Esophagus muscularis mucosa (tissue), 4 donors: ENCODE data around the gene DSC3. TPM values are rescaled to one million over a fixed set of nuclear protein-coding genes. Genes with fewer than 3 reads are reported as not detected.
"Not testable (repeated sequence)": the region's sequence is repeated elsewhere in the genome, so short reads cannot be mapped to it uniquely, and the experiment has no call there.

Experiments used
- DNase-seq: peaks from one replicate; pipeline ENCODE4 v3.0.0-alpha.2; 2017; ENCODE audit errors: extremely low spot score
- H3K27ac ChIP-seq, 4 donors: fragments of 200-600 bp; sonication (generic); replicated peaks in 1 of 4; 1 replicate in 3 of 4; 2 replicates in 1 of 4; pipeline ENCODE4 v1.5.1; 2016 to 2019; ENCODE audit warnings: mild to moderate bottlenecking in 1 of 4
- H3K27me3 ChIP-seq, 4 donors: fragments of 200-600 bp; sonication (generic); one replicate each; pipeline versions ENCODE4 v1.5.1 to v1.6.0; 2016 to 2019
- H3K36me3 ChIP-seq, 4 donors: fragments of 200-600 bp; sonication (generic); one replicate each; pipeline ENCODE4 v1.5.1; 2016 to 2019
- H3K4me1 ChIP-seq, 4 donors: fragments of 200-600 bp; sonication (generic); one replicate each; pipeline ENCODE4 v1.5.1; 2016 to 2019
- H3K4me3 ChIP-seq, 4 donors: fragments of 200-600 bp; sonication (generic); 1 replicate in 2 of 4; 2 replicates in 2 of 4; pipeline ENCODE4 v1.5.1; 2016 to 2019; ENCODE audit warnings: mild to moderate bottlenecking in 4 of 4, moderate library complexity in 1 of 4
- H3K9me3 ChIP-seq, 4 donors: fragments of 200-600 bp; sonication (generic); 1 replicate in 3 of 4; 2 replicates in 1 of 4; pipeline ENCODE4 v1.5.1; 2016 to 2019
- EP300 ChIP-seq: sonication (generic); formaldehyde crosslinking; IDR thresholded peaks from one replicate; pipeline ENCODE4 v1.6.1; 2017; ENCODE audit warnings: antibody characterized with exemption
- POLR2A ChIP-seq: fragments of 450-650 bp; IDR thresholded peaks from one replicate; pipeline ENCODE4 v1.6.1; 2017; ENCODE audit warnings: antibody characterized with exemption, moderate library complexity, mild to moderate bottlenecking, low read depth
- POLR2AphosphoS5 ChIP-seq, 2 donors: sonication (generic); formaldehyde crosslinking; IDR thresholded peaks; one replicate each; pipeline ENCODE4 v1.6.1; 2017; ENCODE audit warnings: antibody characterized with exemption in 2 of 2
- WGBS: methylation state at CpG from one replicate; pipeline ENCODE4 v1.1.5; 2018; 5-methylcytosine and 5-hydroxymethylcytosine counted together
- intact Hi-C: fragments of 100-400 bp; cut with DNase I; formaldehyde crosslinking; loops from one replicate; pipeline ENCODE4 v1.15.1; 2023
- total RNA-seq, 4 donors: library from RNA; depleted of rRNA; stranded (reverse); fragments of >200 nt; gene quantifications; one replicate each; pipeline versions ENCODE4 v1.1.0 to v1.2.1, GENCODE V29; 2016
- TF ChIP-seq, protein P1 (sequence below), 3 experiments: fragments of 200-600 bp in 2 of 3; fragments of 450-650 bp in 1 of 3; sonication (generic) in 2 of 3; IDR thresholded peaks; one replicate each; pipeline ENCODE4 v1.5.1; 2017 to 2019; ENCODE audit warnings: antibody characterized with exemption in 3 of 3, mild to moderate bottlenecking in 2 of 3, moderate library complexity in 1 of 3

The DSC3 gene
- total RNA-seq, 4 donors from 2014 or later: under 0.01 to 0.52 (median 0.23) TPM; not detected in 1

DNA sequence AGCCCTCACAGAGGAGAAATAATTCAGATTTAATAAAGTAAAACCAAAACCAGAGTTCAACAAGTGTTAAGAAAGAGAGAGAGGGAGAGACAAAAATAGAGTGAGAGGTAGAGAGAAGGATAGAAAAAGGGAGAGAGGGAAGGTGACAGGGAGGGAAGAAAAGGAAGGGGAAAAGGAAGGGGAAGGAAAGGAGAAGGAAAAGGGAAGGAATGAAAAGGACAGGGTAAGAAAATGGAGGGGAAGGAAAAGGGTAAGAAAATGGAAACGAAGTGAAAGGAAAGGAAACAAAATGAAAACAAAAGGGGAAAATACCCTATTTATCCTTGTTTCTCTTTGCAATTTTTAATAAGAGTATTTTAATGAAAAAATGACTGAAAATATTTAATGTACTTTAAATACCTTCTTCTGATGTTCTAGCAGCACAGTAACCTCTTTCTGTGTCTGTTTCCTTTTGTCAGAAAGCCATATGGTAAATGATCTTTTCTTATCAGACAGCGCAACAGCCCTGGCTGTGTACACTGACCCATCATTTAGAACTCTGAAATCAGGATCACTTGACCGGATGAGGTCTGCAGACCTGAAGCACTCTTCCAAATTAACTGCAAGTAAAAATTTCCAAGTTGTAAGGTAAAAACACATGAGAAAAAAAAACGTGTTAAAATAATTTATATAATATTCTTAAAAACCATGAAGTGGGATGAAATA lies 11.8 kb downstream of the DSC3 start:
- Histone ChIP-seq H3K9me3 (no peaks in the 10 kb centered on the region), H3K36me3 (no peaks in the 10 kb centered on the region), H3K4me1 (no peaks in the 10 kb centered on the region), H3K4me3 (no peak overlapping the region), H3K27me3 (no peaks in the 10 kb centered on the region), H3K27ac (no peak overlapping the region)
- TF ChIP-seq POLR2AphosphoS5 (IDR thresholded peaks at IDR 0.05) (no peak), EP300 (no peak), POLR2A (no peak)
- TF ChIP-seq, protein P1, sequence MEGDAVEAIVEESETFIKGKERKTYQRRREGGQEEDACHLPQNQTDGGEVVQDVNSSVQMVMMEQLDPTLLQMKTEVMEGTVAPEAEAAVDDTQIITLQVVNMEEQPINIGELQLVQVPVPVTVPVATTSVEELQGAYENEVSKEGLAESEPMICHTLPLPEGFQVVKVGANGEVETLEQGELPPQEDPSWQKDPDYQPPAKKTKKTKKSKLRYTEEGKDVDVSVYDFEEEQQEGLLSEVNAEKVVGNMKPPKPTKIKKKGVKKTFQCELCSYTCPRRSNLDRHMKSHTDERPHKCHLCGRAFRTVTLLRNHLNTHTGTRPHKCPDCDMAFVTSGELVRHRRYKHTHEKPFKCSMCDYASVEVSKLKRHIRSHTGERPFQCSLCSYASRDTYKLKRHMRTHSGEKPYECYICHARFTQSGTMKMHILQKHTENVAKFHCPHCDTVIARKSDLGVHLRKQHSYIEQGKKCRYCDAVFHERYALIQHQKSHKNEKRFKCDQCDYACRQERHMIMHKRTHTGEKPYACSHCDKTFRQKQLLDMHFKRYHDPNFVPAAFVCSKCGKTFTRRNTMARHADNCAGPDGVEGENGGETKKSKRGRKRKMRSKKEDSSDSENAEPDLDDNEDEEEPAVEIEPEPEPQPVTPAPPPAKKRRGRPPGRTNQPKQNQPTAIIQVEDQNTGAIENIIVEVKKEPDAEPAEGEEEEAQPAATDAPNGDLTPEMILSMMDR (IDR thresholded peaks at IDR 0.05): no peak
- no peak for DNase-seq
- WGBS: 57% methylated on average over 4 of the region's 4 CpGs
- intact Hi-C loops: no loop called here

DNA sequence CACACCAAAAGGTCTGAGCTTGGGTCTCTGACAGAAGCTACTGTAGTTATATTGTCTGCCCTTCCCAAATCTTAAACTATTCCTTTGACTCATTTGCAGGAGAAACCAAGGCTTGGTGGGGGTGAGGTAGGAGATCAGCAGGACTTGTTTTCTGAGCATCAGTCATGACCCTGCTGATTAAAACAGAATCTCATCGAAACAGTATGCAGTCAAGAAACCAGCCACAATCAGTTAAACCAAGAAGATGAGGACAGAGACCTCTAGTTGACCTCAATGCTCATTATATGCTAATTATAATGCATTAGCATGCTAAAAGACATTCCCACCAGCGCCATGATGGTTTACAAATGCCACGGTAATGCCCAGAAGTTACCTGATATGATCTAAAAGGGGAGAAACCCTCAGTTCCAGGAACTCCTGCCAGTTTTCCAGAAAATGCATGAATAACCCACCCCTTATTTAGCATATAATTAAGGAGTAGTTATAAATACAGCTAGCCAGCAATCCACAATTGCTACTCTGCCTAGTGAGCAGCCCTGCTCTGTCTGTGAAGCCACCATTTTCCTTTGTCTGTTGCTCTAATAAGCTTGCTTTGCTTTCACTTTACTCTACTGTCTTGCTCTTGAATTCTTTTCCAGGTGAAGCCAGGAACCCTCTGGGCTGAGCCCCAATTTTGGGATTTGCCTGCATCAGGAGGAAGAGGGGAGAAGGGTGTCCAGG lies 26.7 kb downstream of the DSC3 start:
- 89% methylated on average over 3 of the region's 3 CpGs for WGBS
- no peaks in the 10 kb centered on the region for H3K36me3 ChIP-seq
- intact Hi-C loops: no loop called here
- H3K27me3 ChIP-seq: no peaks in the 10 kb centered on the region
- no peak for DNase-seq
- H3K4me1 ChIP-seq: no peaks in the 10 kb centered on the region
- no peak for TF ChIP-seq POLR2AphosphoS5 (IDR thresholded peaks at IDR 0.05)
- H3K4me3 ChIP-seq: no peak overlapping the region
- H3K27ac ChIP-seq: no peak overlapping the region
- H3K9me3 ChIP-seq: no peaks in the 10 kb centered on the region

DNA sequence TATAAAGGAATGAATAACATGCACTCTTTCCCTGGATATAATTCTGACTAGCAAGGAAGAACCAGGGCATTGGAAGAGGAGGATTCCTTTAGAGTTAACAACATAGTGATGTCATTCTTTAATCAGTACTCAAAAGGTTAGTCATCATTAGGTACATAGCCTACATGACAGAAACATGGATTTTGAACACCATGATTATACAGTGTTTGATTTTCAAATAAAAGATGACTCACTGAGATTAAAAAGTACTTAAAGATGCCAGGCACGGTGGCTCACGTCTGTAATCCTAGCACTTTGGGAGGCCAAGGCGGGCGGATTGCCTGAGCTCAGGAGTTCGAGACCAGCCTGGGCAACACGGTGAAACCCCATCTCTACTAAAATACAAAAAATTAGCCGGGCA lies 31.1 kb downstream of the DSC3 start:
- intact Hi-C loops, H3K27ac ChIP-seq, DNase-seq, H3K4me3 ChIP-seq, H3K36me3 ChIP-seq, H3K27me3 ChIP-seq, H3K9me3 ChIP-seq, H3K4me1 ChIP-seq: not testable (repeated sequence)
- WGBS: 76% methylated on average over 7 of the region's 7 CpGs

DNA sequence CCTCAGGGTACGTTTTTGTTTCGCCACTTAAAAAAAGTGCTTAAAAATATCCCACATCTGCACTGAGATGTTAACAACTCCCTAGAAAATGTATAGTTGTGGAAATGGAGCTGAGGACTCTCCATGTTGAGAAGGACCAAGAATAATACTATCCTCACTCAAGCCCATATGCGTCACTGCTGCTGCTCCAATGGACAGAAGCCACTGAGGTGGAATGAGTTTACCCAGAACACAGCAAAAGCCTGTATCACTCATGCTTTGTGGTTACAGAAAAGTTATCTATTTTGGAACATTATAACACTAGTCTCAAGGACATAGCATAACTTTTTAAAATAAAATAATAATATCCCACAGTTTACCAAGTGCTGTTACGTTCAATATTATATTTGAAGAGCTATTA lies 31.9 kb downstream of the DSC3 start:
- H3K9me3 ChIP-seq: no peaks in the 10 kb centered on the region
- H3K36me3 ChIP-seq: no peaks in the 10 kb centered on the region
- no peak for DNase-seq
- WGBS: 81% methylated on average over 4 of the region's 4 CpGs
- no peaks in the 10 kb centered on the region for H3K4me1 ChIP-seq
- TF ChIP-seq, protein P1 (IDR thresholded peaks at IDR 0.05): no peak
- TF ChIP-seq POLR2A (no peak), EP300 (no peak), POLR2AphosphoS5 (IDR thresholded peaks at IDR 0.05) (no peak)
- no peak overlapping the region for H3K4me3 ChIP-seq
- intact Hi-C loops: no loop called here
- H3K27ac ChIP-seq: no peak overlapping the region
- no peaks in the 10 kb centered on the region for H3K27me3 ChIP-seq

DNA sequence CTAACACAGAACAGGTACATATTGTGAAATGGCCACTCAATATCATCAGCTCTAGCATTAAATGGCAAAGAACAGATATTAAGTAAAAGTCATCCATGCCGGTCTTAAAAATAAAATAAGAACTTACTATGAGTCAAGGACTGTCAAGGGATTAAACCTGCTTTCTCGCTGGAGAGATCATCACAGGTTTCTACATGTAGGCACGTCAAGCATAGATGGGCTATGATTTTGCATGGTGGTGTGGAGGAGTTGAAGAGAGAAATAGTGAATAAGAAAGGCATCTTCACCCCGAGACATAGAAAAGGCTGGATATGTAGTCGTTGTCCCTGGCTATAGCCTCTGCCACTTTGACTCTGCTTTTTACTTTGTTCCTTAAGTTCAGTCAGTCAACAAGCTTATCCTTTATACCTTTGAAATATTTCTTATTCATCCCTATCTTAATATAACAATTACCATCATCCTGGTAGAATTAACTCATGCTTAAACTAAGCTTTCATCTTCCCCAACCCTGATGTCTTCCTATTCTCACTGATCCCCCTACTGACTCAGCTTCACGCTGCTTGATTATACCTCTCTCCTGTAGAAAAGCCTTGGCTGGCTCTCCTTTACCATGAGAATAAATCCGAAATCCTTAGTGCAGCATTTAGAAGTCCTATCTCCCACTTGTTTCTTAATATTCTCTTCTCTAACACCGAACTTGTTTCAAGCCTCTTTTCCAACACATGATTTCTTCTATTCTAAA lies 42.5 kb downstream of the DSC3 start:
- H3K9me3 ChIP-seq: no peaks in the 10 kb centered on the region
- H3K36me3 ChIP-seq: no peaks in the 10 kb centered on the region
- no peak overlapping the region for H3K4me3 ChIP-seq
- no peak overlapping the region for H3K27ac ChIP-seq
- intact Hi-C loops: no loop called here
- H3K4me1 ChIP-seq: no peaks in the 10 kb centered on the region
- DNase-seq: no peak
- H3K27me3 ChIP-seq: no peaks in the 10 kb centered on the region
- no peak for TF ChIP-seq POLR2AphosphoS5 (IDR thresholded peaks at IDR 0.05)
- no peak for TF ChIP-seq POLR2A
- TF ChIP-seq, protein P1 (IDR thresholded peaks at IDR 0.05): no peak
- no peak for TF ChIP-seq EP300
- WGBS: 73% methylated on average over 8 of the region's 8 CpGs
